Right lobe of liver (tissue), 4 donors: Measurements from ENCODE around the gene BDNF.

Experiments used
- POLR2A ChIP-seq: fragments of 450-650 bp; IDR thresholded peaks from one replicate; pipeline ENCODE4 v1.6.1; 2017; ENCODE audit warnings: antibody characterized with exemption, mild to moderate bottlenecking
- TF ChIP-seq, protein P1 (sequence below), 4 donors: fragments of 200-600 bp in 3 of 4; fragments of 450-650 bp in 1 of 4; IDR thresholded peaks; one replicate each; pipeline versions ENCODE4 v1.5.1 to v1.8.0; 2016 to 2022; ENCODE audit warnings: antibody characterized with exemption in 4 of 4, mild to moderate bottlenecking in 2 of 4
- donor health status: DM: no; HTN: no; CAD: no.
- donor health status: DM: no; HTN: no; CAD: no.
- donor health status: DM: no; HTN: yes; CAD: no.

GRCh38 chr11:27608951-27609350, 91.3 kb downstream of the BDNF start:
- TF ChIP-seq, protein P1, sequence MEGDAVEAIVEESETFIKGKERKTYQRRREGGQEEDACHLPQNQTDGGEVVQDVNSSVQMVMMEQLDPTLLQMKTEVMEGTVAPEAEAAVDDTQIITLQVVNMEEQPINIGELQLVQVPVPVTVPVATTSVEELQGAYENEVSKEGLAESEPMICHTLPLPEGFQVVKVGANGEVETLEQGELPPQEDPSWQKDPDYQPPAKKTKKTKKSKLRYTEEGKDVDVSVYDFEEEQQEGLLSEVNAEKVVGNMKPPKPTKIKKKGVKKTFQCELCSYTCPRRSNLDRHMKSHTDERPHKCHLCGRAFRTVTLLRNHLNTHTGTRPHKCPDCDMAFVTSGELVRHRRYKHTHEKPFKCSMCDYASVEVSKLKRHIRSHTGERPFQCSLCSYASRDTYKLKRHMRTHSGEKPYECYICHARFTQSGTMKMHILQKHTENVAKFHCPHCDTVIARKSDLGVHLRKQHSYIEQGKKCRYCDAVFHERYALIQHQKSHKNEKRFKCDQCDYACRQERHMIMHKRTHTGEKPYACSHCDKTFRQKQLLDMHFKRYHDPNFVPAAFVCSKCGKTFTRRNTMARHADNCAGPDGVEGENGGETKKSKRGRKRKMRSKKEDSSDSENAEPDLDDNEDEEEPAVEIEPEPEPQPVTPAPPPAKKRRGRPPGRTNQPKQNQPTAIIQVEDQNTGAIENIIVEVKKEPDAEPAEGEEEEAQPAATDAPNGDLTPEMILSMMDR (IDR thresholded peaks at IDR 0.05) = no peak
- TF ChIP-seq POLR2A = no peak
